HG03378 (cell line): Measurements from ENCODE around the gene NOX5.
"Not testable (repeated sequence)": the region's sequence is repeated elsewhere in the genome, so short reads cannot be mapped to it uniquely, and the experiment has no call there.

Experiments used
- ATAC-seq: cut with Tn5 transposase; IDR thresholded peaks from one replicate; pipeline ENCODE4 v1.9.1; 2021; ENCODE audit warnings: mild to moderate bottlenecking, moderate library complexity; ENCODE audit not compliant: unreplicated experiment

Gene NOX5

GRCh38 chr15:69055251-69055650 is 40.8 kb downstream of the NOX5 start:
- no peak for ATAC-seq

DNA sequence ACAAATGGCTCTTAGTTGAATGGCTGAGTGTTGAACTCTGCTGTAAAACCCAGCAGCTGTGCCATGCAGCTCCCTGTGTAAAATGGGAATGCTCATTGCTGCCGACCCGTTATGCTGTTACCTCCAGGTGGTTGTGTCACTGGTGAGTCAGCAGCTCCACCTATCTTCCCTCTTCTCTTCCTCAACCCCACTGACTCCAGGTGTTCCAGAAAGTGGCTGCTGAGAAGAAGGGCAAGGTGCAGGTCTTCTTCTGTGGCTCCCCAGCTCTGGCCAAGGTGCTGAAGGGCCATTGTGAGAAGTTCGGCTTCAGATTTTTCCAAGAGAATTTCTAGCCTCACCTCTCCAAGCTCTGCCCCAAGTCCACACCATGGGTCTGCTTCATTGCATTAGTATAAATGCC is 41.9 kb downstream of the NOX5 start:
- ATAC-seq: no peak

- no peak for ATAC-seq
Observed at GRCh38 chr15:69058830-69059556, 44.5 kb downstream of the NOX5 start.

GRCh38 chr15:69059557-69059943 is 45.1 kb downstream of the NOX5 start:
- no peak for ATAC-seq

GRCh38 chr15:69060041-69060481 is 45.6 kb downstream of the NOX5 start:
- ATAC-seq: no peak

- no peak for ATAC-seq
Observed at GRCh38 chr15:69060744-69061143, 46.2 kb downstream of the NOX5 start.

DNA sequence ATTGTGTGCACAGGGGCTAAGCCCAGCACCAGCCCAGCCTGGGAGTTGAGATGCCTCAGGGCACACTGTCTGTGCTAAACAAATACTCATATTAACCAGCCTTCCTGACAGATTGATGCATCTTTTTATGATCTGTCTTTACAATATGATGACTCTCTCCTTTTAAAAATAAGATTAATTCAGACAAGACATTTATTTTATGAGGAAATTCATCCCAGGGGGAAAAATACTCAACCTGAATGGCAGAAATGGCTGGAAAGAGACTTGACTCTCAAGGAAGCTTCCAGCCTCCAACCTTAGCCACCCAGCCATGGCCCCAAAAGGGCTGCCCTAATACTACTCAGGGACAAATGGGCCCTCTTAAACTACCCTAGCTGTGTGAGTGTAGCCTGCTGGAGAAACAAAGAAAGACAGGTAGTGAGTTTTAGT is 46.9 kb downstream of the NOX5 start:
- ATAC-seq: no peak

DNA sequence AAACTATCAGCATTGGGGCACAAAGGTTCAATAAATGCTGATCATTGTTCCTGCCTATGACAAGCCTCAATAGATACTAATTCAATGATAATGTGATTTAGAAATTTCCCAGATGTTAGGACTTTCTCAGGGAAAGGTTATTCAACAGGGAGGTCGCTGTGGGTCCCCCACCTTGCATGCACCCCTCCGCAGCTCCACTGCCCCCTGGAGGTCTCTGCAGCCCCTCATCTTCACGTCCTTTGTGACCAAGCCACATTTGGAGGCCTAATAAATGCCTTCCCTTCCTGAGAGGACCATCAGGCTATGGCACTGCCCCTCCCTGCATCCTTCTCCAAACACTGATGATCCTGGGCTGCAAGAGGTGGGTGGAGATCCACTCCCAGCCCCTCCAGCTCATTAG is 50.2 kb downstream of the NOX5 start:
- no peak for ATAC-seq

DNA sequence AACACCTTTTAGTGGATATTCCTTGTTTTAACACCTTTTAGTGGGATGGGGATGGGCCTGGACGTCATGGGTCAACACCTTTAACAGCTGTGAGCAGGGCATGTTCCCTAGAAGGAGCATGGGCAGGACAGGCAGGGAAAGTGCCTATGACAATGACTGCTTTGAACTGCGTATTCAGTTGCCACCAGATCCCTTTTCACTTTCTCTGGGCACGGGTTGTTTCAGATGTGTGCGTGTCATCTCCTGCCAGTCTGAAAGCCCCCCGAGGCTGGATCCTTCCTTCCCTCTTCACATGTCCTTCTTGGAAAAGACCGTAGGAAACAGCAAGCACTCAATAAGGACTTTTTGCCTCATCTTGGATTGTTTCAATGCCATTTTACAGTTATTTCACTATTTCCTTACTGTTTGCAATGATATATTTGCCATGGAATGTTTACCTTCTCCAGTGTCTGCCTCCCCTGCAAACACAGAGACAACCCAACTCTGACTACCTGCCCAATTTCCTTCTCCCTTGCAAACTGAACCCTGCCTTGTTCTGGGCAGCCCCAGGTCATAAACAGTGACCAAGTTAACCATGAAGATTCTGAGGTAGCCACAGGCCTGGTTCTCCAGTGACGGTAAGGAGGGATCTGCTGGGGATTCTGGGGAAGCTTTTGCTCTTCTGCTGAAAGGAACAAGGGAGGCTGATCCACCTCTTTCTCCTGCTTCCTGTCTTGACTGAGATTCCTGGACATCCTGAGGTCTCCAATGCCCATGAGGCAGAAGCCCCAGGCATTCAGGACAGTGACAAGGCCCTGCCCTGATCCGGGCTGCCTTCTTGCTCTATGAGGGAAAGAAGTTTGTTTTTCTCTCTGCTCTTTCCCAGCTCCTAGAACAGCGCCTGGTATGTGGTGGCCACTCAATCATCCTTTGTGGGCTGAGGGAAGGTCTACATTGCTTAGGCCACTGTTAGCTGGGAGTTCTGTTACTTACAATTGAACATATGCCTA is 51.8 kb downstream of the NOX5 start:
- ATAC-seq: no peak

DNA sequence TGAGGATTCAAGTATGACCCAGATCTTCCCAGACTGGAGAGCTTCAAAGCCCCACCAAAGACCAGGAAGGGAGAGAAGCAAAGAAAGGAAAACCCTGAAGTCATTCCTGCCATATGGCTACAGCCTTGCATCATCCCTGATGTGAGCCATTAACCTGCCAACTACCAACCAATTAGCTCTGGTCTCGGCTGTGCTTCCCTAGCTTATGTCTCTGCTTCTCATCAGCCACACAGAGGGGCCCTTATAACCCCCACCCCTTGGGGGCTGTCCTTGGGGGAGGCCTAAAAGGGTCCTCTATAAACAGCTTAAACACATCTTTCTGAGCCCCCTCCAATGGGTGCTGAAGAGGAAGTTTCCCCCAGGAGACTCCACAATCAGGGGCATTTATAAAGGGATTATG is 52.8 kb downstream of the NOX5 start:
- no peak for ATAC-seq

- ATAC-seq: no peak
Observed at GRCh38 chr15:69068157-69068556, 53.7 kb downstream of the NOX5 start.

- not testable (repeated sequence) for ATAC-seq
Observed at GRCh38 chr15:69069290-69069689, 54.8 kb downstream of the NOX5 start.

DNA sequence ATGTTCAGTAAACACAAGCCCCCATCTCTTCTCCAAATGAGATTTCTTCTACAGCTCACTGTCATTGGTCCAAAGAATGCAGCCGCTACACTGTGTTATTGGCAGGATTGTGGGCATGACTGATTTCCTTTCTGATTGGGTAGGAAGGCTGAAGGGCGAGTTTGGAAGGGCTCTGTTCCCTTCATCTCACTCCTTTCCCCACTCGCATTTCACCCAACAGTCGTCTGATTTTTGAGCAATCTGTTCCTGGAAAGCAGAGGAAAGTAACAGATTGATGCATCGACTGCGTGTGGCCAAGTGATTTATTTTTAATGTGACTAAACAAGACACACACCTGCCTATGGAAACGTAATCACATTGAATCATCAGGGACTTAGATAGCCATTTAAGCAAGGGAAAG is 55.5 kb downstream of the NOX5 start:
- no peak for ATAC-seq

DNA sequence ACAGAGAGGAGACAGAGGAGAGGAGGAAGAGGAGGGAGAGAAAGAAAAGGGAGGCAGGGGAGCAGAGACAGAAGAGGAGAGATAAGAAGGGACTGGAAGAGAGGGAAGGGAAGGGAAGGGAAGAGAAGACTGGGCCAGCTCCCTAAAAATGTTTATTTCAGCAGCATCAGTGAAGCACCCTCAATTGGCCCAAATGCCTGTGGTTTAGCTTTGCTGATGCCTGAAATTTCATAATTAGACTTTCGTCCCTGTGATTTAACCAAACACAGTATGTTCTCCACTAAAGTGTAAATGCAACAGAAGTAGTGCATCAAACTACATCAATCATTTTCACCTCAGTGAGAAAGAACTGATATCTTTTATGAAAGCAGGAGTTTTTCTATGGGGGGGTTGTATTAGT is 55.9 kb downstream of the NOX5 start:
- no peak for ATAC-seq

GRCh38 chr15:69071260-69071659 is 56.8 kb downstream of the NOX5 start:
- ATAC-seq: no peak

DNA sequence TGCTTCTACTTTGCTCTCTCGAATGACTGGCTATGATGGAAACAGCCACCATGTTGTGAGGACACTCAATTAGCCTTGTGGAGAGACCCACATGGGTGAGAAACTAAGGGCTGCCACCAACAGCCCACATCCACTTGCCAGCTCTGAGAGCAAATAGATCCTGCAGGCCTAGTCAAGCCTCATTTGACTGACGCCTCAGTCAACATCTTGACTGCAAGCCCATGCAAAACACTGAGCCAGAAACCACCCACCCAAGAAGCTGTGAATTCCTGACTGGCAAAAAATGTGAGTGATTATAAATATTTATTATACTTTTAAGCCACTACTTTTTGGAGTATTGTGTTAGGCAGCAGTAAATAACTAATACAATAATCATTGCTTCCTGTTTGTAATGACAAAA is 58.4 kb downstream of the NOX5 start:
- ATAC-seq: no peak

DNA sequence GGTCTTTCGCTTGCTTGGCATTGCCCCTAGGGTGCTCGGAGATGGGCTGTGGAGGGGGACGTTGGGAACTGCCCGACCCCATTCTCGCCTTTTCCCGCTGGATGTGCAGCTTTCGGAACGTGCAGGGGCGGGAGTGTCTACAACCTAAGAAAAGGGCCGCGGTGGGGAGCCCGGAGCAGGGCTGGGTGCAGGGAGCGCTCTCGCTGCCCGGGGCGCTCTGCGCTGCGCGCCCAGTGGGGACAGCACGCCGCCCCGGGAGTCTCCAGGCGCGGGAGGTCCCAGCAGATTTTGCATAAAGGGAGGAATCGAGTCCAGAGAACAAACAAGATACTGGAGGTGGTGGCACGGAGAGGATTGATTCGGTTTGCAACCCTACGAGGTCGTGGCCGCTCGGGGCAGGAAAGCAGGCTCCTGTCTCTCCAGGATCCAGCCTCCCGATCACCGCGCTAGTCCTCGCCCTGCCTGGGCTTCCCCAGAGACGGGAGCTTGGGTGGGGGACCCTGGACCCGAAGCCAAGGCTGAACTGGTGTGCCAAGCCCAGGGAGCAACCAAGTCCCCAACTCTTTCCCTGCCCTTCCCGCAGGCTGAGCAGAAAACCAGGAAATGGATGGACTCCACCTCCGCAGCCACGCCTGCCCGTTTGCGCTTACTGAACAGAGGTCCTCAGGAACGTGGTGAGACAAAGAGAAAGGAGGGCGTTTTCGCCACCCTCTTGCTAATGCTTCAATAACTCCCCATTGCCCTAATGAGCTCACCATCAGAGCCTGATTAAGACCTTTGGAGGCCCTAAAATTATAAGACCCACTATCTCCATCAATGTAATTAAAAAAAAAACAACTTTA is 59.7 kb downstream of the NOX5 start:
- no peak for ATAC-seq

DNA sequence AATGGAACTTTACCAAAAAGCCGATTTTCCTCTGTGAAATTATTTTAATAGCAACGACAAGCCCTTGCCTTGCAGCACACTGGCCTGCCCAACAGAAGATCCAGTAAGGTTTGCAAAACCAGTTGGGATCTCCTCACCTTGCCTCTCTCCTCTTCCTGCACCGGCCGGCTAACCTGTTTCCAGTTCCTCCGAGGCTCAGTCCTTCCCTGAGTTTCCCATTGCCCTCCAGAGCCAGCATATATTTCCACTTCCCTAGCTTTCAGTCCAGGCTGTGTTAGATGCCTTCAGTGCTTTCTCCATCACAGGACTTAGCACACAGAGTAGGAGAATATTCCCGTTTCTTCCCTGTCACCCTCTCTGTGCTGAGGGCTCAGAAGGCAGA is 60.3 kb downstream of the NOX5 start:
- ATAC-seq: no peak

DNA sequence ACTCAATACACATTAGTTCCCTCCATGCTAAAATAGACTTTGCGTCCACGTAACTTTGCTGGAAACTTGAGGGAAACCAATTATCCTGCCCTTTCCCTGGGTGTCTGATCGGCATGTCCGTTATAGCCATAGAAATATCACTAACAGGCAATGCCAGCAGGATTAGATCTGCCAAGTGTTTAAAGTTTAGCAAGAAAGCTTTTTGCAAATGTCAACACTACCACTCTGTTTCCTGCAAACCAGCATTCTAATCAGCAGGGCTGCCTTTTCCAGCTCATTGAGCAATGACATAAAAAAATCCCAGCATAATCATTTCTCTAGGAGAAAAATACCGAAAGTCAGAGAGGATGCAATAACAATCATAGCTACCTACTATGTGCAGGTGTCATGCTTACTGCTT is 60.9 kb downstream of the NOX5 start:
- no peak for ATAC-seq

GRCh38 chr15:69076756-69077155 is 62.3 kb downstream of the NOX5 start:
- no peak for ATAC-seq

GRCh38 chr15:69078638-69079037 is 64.1 kb downstream of the NOX5 start:
- no peak for ATAC-seq
